Measurements from ENCODE around the gene PCBP3. TPM values are rescaled to one million over a fixed set of nuclear protein-coding genes. Genes with fewer than 3 reads are reported as not detected.

Gene PCBP3
- total RNA-seq, 1 experiment from 2014 or later, result 0.23 TPM

GRCh38 chr21:45931397-45931969, 288.0 kb downstream of the PCBP3 start:
- Histone ChIP-seq H3K9me3 (no peaks in the 10 kb centered on the region), H3K27me3 (no peaks in the 10 kb centered on the region), H3K4me3 (no peak overlapping the region), H3K36me3 (no peaks in the 10 kb centered on the region)
- no peak for DNase-seq

DNA sequence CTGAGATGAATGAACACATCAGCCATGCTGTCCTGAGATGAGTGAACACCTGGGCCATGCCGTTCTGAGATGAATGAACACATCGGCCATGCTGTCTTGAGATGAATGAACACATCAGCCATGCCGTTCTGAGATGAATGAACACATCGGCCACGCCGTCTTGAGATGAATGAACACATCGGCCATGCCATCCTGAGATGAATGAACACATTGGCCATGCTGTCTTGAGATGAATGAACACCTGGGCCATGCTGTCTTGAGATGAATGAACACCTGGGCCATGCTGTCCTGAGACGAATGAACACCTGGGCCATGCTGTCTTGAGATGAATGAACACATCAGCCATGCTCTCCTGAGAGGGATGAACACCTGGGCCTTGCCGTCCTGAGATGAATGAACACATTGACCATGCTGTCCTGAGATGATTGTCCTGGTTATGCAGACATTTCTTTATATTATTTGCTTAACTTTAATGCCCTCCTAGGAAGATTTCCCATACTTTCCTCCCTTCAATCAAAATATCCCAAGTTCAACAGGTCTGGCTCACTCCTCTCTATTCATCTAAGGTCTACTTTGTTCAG, 289.5 kb downstream of the PCBP3 start:
- Histone ChIP-seq H3K4me3 (no peak overlapping the region), H3K9me3 (no peaks in the 10 kb centered on the region), H3K27me3 (no peaks in the 10 kb centered on the region), H3K36me3 (no peaks in the 10 kb centered on the region)
- DNase-seq, result no peak

DNA sequence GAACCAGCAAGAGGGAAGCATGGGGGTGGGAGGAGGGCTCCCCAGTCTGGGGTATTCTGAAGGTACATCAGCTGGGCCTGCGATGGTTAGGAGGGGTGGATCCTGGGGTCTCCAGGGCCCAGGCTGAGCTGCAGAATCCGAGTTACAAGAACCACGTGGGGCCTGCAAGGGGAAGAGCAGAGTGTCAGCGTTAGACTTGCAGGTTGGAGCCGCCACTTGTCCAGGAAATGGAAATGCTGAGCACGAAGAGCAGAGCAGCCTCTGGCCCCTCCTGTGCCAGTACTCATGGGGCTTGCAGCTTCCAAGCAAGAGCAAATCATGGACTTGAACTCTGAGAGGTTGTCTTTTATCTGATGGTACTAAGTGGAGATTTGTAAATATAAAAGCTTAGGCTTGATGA, 290.6 kb downstream of the PCBP3 start:
- no peak for DNase-seq
- no peaks in the 10 kb centered on the region for H3K27me3 ChIP-seq
- H3K9me3 ChIP-seq, result no peaks in the 10 kb centered on the region
- H3K36me3 ChIP-seq, result no peaks in the 10 kb centered on the region
- H3K4me3 ChIP-seq, result no peak overlapping the region

GRCh38 chr21:45934554-45934953, 291.0 kb downstream of the PCBP3 start:
- no peaks in the 10 kb centered on the region for H3K27me3 ChIP-seq
- no peaks in the 10 kb centered on the region for H3K9me3 ChIP-seq
- H3K4me3 ChIP-seq, result no peak overlapping the region
- no peak for DNase-seq
- no peaks in the 10 kb centered on the region for H3K36me3 ChIP-seq

DNA sequence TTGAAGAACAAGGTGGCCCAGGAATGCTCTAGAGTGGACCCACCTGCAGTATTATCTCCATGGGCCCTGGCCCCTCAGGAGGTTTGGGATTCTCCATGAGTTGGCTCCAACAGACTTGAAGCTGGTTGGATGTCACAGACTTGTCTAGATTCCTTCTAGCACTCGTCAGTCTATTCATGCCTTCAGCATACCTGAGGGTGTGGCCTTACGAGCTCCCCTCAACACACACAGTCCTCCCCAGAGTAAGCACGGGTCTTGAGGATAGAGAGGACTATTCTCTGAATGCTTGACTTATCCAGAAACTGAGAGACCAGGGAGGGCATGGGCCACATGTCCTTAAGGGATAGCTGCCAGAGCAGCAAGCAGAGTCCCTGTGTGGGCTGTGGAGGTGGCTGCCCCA, 292.1 kb downstream of the PCBP3 start:
- Histone ChIP-seq H3K27me3 (no peaks in the 10 kb centered on the region), H3K4me3 (no peak overlapping the region), H3K36me3 (no peaks in the 10 kb centered on the region), H3K9me3 (no peaks in the 10 kb centered on the region)
- no peak for DNase-seq

- Histone ChIP-seq H3K4me3 (no peak overlapping the region), H3K36me3 (no peaks in the 10 kb centered on the region), H3K27me3 (no peaks in the 10 kb centered on the region), H3K9me3 (no peaks in the 10 kb centered on the region)
- DNase-seq, result no peak
These were observed 294.4 kb downstream of the PCBP3 start for GRCh38 chr21:45937721-45938452.

GRCh38 chr21:45938453-45938755, 294.9 kb downstream of the PCBP3 start:
- DNase-seq, result no peak
- H3K36me3 ChIP-seq, result no peaks in the 10 kb centered on the region
- H3K9me3 ChIP-seq, result no peaks in the 10 kb centered on the region
- H3K4me3 ChIP-seq, result no peak overlapping the region
- H3K27me3 ChIP-seq, result no peaks in the 10 kb centered on the region

DNA sequence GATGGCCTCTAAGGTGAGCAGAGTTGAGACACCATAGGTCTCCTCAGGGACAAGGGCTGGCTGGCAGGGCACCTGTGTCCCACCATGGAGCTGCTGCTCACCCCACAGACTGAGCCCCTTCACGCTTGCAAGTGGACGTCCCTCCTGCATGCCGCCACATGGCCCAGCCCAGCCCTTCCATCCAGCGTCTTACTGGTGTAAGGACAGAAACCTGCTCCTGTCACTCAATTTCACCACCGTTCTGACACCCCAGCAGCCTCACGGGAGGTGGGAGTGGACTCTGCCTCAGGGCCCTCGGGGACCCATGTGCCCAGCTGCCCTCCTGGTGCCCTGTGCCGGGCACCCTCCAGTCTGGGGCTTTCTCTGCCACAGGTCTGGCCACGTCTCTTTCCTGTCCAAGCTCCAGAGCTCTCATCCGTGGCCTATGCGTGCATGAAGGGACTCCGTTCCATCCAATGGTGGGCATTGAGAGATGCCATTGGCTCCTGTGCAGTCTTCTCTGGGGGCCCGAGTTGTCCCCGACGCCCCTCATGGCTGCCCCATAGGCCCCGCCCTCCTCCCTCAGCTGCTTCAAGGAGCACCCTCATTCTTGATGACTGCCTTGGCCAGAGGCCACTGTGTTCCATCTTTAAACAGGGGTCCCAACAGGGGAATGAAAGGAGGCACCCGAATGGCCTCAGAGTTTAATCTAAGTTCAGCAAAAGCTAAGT, 295.4 kb downstream of the PCBP3 start:
- Histone ChIP-seq H3K4me3 (no peak overlapping the region), H3K9me3 (no peaks in the 10 kb centered on the region), H3K36me3 (no peaks in the 10 kb centered on the region), H3K27me3 (no peaks in the 10 kb centered on the region)
- DNase-seq, result no peak

DNA sequence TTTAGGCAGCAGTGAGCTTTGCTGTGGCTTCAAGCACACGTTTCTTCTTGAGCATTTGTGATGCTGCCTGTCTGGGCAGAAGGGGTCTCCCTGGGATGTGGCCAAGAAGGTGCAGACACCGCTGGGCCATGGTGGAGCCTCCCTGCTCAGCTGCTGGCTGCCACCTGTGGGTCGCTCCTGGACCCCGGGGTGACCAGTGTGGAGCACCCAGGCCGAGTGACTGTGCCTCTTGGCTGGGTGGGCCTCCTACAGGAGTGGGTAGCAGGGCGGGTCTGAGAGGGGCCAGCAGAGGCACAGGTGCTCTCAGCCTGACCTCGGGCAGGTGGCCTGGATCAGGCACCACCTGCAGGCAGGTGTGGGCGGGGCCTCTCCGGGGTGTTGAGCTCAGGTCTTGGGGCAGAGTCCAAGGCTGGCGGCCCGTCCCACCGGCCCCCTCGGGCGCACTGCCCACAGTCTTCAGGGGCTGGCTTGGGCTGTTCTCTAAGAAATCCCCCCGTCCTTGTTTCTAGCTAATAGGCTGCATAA, 296.1 kb downstream of the PCBP3 start:
- H3K27me3 ChIP-seq, result no peaks in the 10 kb centered on the region
- no peaks in the 10 kb centered on the region for H3K9me3 ChIP-seq
- H3K36me3 ChIP-seq, result no peaks in the 10 kb centered on the region
- H3K4me3 ChIP-seq, result no peak overlapping the region
- DNase-seq, result no peak

- no peak for DNase-seq
- Histone ChIP-seq H3K4me3 (no peak overlapping the region), H3K27me3 (no peaks in the 10 kb centered on the region), H3K36me3 (no peaks in the 10 kb centered on the region), H3K9me3 (no peaks in the 10 kb centered on the region)
These were observed 296.6 kb downstream of the PCBP3 start for GRCh38 chr21:45940091-45940490.

- DNase-seq, result no peak
- no peaks in the 10 kb centered on the region for H3K27me3 ChIP-seq
- no peaks in the 10 kb centered on the region for H3K9me3 ChIP-seq
- no peak overlapping the region for H3K4me3 ChIP-seq
- no peaks in the 10 kb centered on the region for H3K36me3 ChIP-seq
These were observed 297.3 kb downstream of the PCBP3 start for GRCh38 chr21:45940621-45941337.

DNA sequence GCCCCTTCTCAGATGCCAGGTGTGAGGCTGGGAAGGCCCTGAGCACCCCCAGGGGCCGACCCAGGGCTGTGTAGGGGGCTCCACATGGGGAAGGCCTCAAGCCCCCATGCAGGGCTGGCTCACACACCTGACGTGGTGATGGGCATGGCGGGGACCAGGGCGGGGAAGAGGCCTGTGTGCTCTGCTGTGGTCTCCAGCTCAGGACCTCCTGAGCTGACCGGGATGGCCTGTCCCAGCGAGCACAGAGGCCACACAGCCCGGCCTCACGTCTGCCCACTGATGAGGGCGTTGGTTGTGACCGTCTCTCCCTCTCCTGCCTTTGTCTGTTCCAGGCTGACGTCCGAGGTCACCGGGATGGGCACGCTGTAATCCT, 297.8 kb downstream of the PCBP3 start:
- H3K9me3 ChIP-seq, result no peaks in the 10 kb centered on the region
- DNase-seq, result no peak
- H3K4me3 ChIP-seq, result no peak overlapping the region
- H3K27me3 ChIP-seq, result no peaks in the 10 kb centered on the region
- no peaks in the 10 kb centered on the region for H3K36me3 ChIP-seq

- Histone ChIP-seq H3K4me3 (no peak overlapping the region), H3K9me3 (no peaks in the 10 kb centered on the region), H3K36me3 (no peaks in the 10 kb centered on the region), H3K27me3 (no peaks in the 10 kb centered on the region)
- DNase-seq, result no peak
These were observed 298.4 kb downstream of the PCBP3 start for GRCh38 chr21:45941717-45942546.

- Histone ChIP-seq H3K27me3 (no peaks in the 10 kb centered on the region), H3K9me3 (no peaks in the 10 kb centered on the region), H3K4me3 (no peak overlapping the region), H3K36me3 (no peaks in the 10 kb centered on the region)
- no peak for DNase-seq
These were observed 299.5 kb downstream of the PCBP3 start for GRCh38 chr21:45942755-45943629.
